AG09319 (cell line): ENCODE data around the gene SLC16A1.

Source experiments
- DNase-seq: peaks from one replicate; pipeline ENCODE4 v3.0.0-alpha.2; 2010; ENCODE audit warnings: low read depth; ENCODE audit errors: extremely low read depth
- TF ChIP-seq, protein P1 (sequence below): IDR thresholded peaks from 2 replicates; pipeline ENCODE4 v1.5.1; 2011; ENCODE audit warnings: low read depth, mild to moderate bottlenecking, inconsistent platforms, low read length, moderate library complexity

SLC16A1 gene

DNA sequence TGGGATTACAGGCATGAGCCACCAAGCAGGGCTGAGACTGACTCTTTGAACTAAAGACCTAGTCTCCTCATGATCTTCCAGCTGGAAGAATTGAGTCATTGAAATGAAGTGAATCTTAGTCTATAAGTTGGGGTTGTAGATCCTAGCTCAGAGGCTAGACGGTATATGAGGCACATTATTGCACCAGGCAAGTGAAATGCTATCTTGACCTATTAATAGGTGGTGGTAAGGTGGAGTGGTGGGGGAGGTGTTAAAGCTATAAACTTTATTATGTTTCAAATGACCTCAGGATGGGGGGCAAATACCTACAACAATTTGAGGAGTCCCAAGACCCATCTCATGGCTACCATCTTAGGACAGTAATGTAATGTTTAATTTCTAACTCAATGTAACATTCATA lies 36.8 kb upstream of the SLC16A1 start:
- TF ChIP-seq, protein P1, sequence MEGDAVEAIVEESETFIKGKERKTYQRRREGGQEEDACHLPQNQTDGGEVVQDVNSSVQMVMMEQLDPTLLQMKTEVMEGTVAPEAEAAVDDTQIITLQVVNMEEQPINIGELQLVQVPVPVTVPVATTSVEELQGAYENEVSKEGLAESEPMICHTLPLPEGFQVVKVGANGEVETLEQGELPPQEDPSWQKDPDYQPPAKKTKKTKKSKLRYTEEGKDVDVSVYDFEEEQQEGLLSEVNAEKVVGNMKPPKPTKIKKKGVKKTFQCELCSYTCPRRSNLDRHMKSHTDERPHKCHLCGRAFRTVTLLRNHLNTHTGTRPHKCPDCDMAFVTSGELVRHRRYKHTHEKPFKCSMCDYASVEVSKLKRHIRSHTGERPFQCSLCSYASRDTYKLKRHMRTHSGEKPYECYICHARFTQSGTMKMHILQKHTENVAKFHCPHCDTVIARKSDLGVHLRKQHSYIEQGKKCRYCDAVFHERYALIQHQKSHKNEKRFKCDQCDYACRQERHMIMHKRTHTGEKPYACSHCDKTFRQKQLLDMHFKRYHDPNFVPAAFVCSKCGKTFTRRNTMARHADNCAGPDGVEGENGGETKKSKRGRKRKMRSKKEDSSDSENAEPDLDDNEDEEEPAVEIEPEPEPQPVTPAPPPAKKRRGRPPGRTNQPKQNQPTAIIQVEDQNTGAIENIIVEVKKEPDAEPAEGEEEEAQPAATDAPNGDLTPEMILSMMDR, result no peak
- DNase-seq, result no peak

DNA sequence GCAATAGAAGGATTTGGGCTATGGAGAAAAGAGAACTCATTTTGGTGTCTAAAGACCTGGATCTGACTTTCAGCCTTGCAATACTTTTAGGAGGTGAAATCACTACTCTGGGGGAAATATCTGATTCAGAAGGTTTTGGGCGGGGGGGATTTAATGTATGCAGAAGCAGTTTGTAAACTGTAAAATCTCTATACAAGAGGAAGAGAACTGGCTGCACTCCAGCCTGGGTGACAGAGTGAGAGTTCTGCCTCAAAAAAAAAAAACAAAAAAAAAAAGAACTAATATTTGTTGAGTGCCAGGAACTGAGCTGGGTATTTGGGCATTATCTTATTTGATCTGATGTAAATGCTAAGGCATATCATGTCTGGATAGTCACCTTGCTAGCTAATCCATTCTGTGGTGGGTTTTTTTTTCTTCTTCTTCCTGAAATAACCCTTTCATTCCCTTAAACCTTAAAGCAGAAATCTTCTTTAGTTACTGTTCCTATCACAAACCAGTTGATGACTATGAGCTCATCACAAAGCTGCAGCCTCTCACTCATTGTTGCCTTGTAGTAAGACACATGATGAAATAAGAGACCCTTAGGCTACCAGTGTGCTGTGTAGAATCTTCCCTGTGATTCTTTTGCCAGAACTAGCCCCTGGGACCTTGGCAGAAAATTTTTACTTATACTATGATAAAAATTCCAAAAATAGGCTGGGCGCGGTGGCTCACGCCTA lies 35.6 kb upstream of the SLC16A1 start:
- no peak for DNase-seq
- TF ChIP-seq, protein P1, result no peak

DNA sequence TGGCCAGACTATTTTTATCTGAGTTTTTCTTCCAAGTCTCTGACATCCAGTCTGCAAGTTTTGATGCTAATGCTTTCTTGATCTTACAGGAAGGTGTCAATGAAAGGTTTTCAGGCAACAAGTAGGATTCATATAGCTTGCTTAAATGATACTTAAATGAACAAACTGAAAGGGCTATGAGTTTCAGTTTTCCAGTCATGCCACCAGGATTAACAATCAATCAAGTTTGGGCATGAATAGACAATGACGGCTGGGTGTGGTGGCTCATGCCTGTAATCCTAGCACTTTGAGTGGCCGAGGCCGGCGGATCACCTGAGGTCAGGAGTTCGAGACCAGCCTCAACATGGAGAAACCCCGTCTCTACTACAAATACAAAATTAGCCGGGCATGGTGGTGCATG lies 34.3 kb upstream of the SLC16A1 start:
- DNase-seq, result no peak
- TF ChIP-seq, protein P1, result no peak

DNA sequence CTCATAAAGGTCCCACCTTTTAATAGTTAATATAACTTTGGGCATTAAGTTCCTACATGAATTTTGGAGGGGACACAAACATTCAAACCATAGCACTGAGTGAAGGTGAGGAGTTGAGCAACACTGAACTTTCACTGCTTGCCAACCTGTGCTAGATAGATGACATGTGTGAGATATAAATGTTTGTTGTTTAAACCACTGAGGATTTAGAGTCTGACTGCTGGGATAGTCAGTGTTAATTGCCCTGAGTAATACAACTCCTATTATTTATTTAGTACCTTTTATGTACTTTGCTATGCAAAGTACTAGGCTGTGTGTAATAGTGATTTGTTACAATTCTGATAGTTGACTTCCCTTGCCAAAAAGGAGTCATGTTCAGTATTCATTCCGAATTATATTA lies 32.4 kb upstream of the SLC16A1 start:
- TF ChIP-seq, protein P1, result no peak
- no peak for DNase-seq

DNA sequence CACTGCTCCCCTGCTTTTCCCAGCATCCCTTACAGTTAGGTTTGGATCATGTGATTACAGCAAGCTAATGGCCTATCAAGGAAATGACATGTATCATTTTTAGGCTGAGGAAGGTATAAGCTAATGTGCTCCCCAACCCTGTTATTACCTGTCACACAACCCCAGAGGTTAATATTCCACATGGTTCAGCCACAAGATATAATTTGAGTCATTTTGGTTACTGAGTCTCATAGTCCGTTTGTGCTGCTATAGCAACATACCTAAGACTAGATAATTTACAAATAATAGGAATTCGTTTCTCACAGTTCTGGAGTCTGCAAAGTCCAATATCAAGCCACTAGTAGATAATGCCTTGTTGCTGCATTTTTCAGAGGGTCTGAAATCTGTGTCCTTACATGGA lies 29.1 kb upstream of the SLC16A1 start:
- TF ChIP-seq, protein P1, result no peak
- DNase-seq, result no peak

DNA sequence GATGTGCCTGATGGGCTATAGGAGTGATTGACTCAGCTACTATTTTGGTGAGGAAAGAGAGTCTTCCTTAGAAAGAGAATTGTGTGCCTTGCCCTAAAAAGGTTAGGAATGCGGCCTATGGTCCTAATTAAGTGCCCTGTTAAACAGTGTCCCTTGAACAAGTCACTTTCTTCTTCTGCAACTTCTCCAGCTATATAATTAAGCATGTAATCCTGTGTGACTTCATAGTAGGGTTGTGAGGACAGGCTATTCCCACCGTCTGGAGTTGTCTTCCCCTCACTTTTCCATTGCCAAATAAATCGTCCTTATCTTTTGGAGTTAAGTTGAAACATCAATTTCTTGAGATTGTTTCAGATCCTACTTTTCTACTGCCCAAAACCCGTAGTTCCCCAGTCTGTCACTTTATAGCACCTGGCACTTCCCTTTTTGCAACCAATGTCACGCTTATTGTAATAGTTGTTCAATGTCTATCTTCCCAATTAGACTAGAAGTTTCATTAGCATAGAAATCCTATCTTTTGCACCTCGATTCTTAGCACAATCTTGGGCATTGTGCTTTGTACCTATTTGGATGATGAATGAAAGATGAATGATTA lies 27.6 kb upstream of the SLC16A1 start:
- TF ChIP-seq, protein P1, result no peak
- no peak for DNase-seq

DNA sequence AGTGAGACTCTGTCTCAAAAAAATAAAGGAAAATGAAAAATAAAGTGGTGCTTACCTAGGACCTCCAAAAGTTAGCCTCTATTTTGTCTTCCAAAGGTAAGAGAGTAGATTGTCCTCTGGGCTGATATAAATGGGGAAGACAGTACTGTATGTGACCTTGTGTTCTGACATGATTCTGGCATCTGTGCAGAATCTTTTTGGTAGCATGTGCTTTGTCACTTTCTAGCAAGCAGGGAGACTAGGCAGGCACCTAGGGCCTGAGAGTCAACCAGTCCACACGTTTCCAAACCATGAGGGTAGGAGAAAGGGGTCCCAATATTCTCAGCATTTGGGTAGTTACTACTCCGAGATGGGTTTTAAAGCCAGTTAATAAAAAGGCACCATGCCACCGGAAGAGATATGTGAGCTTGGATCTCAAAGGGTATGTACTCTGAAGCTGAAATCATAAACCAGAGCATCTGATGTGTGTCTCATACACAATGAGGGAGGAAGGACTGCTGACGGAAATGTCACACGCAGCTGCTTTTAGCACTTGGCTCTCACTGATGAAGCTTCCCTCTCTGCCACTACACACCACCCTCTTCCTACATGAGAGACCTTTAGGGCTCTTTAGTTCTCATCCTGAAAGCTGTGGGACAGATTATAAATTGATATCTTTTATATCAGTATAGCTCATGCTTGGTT lies 27.0 kb upstream of the SLC16A1 start:
- TF ChIP-seq, protein P1, result no peak
- DNase-seq, result no peak
